Measurements from ENCODE around the gene FXYD7.
A peak's percentile ranks its signal among the peaks of the same experiment; 100 is the strongest.

Gene FXYD7

GRCh38 chr19:35110974-35111373 is 32.1 kb upstream of the FXYD7 start:
- no peak for DNase-seq (ENCODE audit: low read depth in 2 of 2)

GRCh38 chr19:35112995-35113688 is 29.9 kb upstream of the FXYD7 start:
- no peak for DNase-seq (ENCODE audit: low read depth in 2 of 2)

- DNase-seq (ENCODE audit: low read depth in 2 of 2): peak; percentile 25 to 47
Observed at GRCh38 chr19:35114353-35115176, 28.5 kb upstream of the FXYD7 start.

GRCh38 chr19:35115177-35115951 is 27.7 kb upstream of the FXYD7 start, which contains the start of gene FXYD3:
FXYD3 (plus strand) TSS chr19:35115823; CDS start chr19:35119377, 3,554 bp downstream.
- no peak for DNase-seq (ENCODE audit: low read depth in 2 of 2)

GRCh38 chr19:35116072-35116801 is 26.8 kb upstream of the FXYD7 start:
- DNase-seq (ENCODE audit: low read depth in 2 of 2): no peak

DNA sequence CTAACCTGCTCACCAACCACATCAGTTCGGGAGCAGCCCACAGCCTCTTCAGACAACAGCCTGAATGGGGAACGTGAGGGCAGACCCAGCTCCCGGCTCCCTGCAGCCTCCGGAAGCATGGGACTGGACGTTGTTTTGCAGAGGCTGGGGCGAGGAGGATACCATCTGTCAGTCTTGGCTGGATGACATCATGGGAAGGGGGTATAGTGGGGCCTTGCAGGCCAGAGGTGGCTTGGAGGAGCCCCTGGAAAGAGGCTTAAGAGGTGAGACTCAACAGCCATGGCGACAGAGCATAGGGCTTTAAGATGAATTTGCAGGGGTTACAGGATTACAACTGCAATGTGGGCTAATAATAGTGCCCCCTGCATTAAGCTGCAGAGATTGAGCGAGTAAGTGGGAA is 25.9 kb upstream of the FXYD7 start:
- no peak for DNase-seq (ENCODE audit: low read depth in 2 of 2)

DNA sequence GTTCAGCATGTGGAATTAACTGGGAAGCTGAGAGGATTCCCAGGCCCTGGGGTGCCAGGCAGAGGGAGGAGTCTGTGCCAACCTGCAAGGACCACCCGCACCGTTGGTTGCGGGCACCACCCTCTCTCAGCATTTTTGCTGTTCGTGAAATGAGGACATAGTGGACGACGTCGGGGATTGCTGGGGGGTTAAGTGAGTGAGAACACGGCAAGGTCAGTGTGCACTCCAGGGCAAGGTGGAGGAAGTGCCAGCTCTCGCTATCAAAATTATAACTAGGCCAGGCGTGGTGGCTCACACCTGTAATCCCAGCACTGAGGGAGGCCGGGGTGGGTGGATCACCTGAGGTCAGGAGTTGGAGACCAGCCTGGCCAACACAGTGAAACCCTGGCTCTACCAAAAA is 25.3 kb upstream of the FXYD7 start:
- no peak for DNase-seq (ENCODE audit: low read depth in 2 of 2)

DNA sequence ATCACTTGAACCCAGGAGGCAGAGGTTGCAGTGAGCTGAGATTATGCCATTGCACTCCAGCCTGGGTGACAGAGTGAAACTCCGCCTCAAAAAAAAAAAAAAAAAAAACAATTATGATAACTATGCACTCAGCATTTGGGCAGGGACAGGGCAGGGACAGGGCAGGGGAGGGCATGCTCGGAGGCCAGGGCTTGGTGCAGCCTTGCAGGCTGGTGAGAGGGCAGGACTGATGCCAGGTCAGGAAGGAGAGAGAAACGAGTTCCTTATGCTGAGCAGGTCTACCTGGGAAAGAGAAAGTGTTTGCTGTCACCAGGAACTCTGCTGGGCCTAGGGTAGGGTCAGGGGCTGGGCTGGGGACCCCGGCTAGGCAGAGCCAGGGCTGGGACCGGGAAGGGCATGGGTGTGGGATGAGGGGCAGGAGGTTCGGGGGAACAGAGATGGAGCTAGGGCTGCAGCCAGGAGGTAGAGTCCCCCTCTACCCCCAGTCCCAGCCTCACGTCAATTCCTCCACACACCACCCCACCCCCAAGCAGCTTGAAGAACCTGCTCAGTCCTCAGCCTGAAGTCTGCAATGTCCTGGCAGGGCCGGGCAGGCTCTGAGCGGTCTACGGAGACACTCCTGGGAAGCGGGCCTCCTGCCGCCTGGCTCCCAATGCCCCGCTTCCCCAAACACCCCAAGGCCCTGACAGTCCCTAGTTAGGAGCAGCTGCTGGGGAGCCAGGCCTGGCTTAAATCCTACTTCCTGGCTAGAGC is 24.6 kb upstream of the FXYD7 start:
- DNase-seq (ENCODE audit: low read depth in 2 of 2): no peak

- no peak for DNase-seq (ENCODE audit: low read depth in 2 of 2)
Observed at GRCh38 chr19:35119091-35119490, 24.0 kb upstream of the FXYD7 start.

DNA sequence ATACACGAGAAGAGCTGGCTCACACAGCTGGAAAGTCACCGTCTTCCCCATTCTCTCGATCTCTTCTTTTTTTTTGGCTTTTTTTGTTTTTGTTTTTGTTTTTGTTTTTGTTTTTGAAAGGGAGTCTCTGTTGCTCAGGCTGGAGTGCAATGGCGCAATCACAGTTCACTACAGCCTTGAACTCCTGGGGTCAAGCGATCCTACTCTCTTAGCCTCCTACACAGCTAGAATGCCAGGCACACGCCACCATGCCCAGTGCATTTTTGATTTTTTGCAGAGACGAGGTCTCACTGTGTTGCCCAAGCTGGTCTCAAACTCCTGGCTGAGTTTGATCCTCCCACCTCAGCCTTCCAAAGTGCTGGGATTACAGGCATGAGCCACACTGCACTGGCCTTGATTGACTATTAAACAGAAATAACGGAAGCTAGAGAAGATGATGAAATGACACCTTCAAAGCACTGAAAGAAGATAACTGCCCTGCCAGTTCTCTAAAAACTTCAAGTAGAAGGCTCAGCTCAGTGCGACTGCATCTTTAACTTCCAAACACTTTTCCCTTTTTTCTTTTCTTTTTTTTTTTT is 23.4 kb upstream of the FXYD7 start:
- no peak for DNase-seq (ENCODE audit: low read depth in 2 of 2)

DNA sequence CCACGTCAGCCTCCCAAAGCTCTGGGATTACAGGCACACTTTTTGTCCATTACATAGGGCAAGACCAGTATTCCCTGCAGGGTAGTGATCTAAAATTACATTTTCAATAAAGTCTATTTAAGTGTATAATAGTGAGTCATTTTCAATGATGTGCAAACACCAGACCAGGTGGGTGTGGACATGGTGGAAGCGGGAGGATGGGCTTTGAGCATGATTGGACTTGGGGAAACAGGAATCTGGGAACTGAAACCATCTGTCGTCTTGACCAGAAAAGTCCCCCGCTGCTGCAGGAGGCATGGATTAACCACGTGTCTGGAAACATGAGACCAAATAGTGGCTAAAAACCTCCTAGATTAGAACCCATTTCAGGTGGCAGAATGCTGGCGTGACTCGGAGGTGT is 22.6 kb upstream of the FXYD7 start:
- no peak for DNase-seq (ENCODE audit: low read depth in 2 of 2)

GRCh38 chr19:35120898-35121297 is 22.2 kb upstream of the FXYD7 start:
- DNase-seq (ENCODE audit: low read depth in 2 of 2): no peak

DNA sequence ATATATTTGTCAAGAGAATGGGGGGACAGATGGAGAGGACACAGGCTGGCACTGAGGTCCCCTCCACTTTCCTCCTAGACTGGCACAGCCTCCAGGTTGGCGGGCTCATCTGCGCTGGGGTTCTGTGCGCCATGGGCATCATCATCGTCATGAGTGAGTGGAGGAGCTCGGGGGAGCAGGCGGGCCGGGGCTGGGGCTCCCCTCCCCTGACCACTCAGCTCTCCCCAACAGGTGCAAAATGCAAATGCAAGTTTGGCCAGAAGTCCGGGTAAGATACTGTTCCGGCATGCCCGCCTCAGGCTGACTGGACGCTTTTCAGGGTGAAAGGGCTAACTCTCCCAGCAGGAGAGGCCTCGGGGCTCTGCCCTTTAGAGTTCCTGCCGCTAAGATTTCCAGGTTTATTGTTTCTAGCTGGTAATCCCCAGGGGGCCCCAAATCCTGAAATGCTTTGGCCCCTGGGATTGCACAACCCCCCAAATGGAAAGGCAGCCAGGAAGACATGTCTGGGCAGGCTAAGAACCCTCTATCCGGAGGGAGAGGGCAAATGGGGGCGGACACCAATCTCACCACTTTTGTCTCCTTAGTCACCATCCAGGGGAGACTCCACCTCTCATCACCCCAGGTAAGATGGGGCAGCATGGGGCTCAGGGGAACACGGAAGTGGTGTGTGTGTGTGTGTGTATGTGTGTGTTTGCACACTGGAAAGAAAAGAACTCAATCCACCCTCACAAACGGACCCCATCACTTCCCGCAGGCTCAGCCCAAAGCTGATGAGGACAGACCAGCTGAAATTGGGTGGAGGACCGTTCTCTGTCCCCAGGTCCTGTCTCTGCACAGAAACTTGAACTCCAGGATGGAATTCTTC is 20.1 kb upstream of the FXYD7 start:
- no peak for DNase-seq (ENCODE audit: low read depth in 2 of 2)

- DNase-seq (ENCODE audit: low read depth in 2 of 2): no peak
Observed at GRCh38 chr19:35123573-35123972, 19.5 kb upstream of the FXYD7 start.

DNA sequence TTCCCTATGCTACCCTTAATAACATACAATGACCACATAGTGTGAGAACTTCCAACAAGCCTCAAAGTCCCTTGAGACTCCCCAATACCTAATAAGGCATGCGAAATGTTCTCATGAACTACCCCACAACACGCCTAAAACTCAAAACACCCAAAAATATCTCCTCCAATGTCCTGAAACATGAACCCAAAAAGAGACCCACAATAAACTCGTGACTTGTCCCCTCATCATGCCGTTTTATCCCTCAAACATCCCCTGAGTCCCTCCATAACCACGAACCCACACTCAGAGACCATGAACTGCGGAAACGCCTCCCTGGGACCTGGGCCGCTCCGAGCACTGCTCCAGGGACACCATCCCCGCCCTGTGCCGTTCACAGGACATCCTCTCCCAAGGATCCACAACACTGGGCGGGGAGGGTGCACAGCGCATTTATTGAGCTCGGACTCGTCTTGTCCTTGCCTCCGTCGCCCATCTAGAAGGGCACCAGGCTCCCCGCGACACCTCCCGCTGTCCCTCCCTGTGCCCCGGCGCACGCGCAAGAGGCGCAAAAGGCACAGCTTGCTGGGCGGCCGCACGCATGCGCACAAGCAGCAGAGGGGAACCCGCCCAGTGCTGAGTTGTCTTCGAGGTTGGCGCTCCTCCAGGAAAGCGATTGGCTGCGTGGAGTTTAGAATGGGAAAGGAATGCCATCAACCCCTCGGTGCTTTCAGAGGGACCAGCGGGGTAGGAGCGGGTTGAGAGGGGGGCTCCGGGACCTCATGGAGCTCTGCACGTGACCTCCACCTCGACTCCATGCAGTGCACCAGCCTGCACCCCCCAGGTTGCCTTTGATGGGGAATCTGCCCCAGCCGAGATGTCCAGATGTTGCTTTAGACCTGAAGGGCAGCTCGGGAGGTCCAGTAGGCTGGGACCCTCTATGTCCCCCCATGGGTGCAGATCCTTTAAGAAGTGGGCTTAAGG is 18.7 kb upstream of the FXYD7 start:
- peak; percentile 72 to 76 for DNase-seq (ENCODE audit: low read depth in 2 of 2)

- DNase-seq (ENCODE audit: low read depth in 2 of 2): no peak
Observed at GRCh38 chr19:35125270-35125717, 17.8 kb upstream of the FXYD7 start.

DNA sequence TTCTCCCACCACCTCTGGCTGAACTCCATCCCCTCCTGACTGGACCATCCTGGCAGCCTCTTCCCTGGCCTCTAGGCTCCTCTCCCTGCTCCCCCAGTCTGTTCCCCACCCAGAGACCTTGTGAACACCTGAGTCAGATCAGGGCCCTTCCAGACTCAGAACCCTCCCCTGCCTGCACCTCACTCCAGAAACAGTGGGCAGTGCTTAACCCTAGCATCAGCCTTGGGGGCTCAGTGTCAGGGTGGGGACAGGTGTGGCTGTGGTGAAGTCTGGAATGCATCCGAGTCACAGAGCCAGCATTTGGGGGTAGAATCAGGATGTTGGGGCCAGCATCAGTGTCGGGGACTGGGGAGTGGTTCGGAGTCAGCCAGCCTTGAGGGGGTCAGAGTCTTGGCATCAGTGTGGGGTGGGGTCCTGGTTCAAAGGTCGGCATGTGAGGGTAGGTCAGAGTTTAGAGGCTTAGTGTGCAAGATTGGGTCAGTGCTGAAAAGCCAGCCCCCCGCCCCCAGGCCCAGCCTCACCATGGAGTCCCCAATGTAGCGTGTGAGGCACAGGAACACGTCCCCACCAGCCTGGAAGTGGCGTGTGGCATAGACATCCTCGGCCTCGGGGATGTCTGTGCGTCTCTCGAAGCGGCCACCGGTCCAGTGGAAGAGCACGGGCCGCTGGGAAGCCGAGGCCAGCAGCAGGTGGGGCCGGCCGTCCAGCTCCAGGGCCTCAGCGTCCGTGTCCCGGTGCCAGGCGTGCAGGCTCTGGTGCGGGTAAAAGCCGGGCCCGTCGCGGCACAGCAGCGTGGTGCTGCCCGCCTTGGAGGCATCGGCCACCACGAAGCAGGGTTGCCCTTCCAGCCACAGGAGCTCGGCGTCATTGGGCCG is 17.1 kb upstream of the FXYD7 start:
- no peak for DNase-seq (ENCODE audit: low read depth in 2 of 2)

DNA sequence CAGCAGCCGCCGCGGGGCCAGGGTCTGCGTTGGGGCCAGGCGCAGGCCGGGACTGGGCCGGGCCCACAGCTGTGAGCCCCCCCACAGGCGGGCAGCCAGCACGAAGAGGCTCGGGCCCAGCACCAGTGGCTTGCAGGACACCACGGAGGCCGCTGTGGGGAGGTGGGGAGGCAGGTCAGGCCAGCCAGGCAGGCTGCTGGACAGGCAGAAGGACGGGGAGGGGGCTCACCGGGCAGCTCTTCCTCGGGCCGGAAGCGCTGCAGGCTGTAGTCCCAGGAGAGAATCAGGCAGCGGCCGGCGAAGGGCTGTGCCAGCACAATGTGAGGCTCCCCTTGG is 16.5 kb upstream of the FXYD7 start:
- no peak for DNase-seq (ENCODE audit: low read depth in 2 of 2)

All from activated CD8-positive, alpha-beta memory T cell treated with anti-CD3 and anti-CD28 coated beads for 4 hours (primary cell).